GM21360 (cell line): ENCODE results near the gene MYBBP1A.
"Not testable (repeated sequence)": the region's sequence is repeated elsewhere in the genome, so short reads cannot be mapped to it uniquely, and the experiment has no call there.

ENCODE experiments used
- ATAC-seq: cut with Tn5 transposase; IDR thresholded peaks from one replicate; pipeline ENCODE4 v1.9.1; 2021; ENCODE audit warnings: mild to moderate bottlenecking, moderate library complexity; ENCODE audit not compliant: unreplicated experiment

MYBBP1A gene

DNA sequence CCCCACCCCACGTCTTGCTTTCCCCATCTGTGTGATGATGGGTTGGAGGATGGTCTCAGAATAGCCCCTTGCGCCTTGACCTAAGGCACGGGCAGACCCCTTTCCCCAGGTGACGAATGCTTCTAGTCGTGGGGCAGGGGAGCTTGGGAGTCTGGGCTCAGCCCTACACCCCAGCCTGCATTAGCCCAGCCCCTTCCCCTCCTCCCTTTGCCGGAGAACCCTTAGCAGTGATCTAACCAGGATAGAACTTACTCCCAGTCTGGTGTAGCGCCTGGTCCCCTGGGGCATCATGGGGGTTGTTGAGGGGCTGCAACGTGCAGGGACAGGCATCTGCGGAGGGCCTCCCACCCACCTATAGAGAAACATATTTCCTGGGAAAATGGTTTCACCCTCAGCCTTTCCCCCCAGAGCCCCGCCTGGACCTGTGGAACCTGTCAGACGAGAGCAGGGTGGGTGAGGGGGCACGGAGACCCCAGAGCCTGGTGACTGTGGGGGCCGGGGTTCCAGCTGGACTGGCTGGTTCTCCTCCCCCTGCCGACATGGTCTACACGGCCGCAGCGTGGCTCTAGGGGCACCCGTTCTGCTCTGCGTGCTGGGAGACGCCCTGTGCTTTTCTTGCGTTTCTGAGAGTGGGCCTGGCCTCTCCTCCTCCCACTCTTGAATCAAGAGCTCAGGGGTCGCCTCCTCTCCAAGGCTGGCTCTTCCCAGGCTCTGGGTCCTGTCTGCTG, 33.9 kb upstream of the MYBBP1A start:
- ATAC-seq = no peak

DNA sequence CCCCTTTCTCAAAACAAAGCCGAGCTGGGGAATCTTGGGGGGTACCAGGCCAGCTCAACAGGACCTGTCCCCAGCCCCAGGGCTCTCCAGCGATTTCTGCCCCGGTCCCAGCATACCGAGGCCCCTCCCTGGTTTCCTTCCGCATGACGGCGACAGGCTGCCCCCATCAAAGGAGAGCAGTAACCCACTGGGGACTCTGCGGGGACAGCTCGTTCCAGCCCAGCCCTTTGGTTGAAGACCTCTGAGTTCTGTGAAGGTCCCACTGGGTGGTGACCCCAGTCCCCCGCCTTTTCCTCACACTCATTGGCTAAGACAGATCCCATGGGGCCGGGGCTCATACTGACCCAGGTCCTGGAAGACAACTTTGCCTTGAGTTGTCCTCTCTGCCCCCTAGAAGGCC, 33.2 kb upstream of the MYBBP1A start:
- no peak for ATAC-seq

DNA sequence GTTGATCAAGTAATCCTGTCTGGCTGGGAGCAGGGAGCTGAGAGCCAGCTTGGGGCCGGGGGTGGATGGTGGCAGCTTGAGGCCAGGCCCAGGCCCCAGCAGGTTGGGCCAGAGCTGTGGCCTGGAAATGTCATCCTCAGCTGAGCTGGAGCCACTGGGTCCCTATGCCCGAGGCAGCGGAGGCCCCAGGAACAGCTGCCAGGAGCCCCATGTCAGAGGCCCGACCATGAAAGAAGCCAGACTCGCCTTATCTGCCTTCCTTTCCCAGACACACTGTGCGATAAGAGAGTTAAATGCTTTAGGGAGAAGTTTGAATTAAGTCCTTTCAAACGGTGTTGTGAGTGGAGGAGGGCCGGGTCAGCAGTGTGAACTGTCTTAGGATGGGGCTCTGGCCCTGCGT, 32.6 kb upstream of the MYBBP1A start:
- no peak for ATAC-seq

GRCh38 chr17:4587195-4587594, 32.0 kb upstream of the MYBBP1A start:
- ATAC-seq = no peak

DNA sequence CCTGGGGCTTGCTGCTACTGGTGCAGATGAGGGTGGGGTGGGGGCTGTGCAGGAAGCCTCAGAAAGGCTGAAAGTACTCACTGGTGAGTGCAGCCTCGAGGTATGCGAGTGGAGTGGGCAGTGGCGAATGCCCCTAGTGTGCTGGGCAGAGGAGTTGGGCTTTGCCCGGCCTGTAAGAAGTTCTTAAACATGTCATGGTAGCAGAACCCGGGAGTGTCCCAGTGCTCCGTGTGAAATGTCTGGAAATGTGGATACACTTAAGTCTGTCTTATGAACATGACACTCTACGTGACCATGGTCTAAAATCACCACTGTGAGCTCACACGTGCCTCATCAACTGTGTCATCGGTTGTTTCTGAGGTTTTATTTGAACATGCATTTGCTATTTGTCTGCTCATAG, 30.9 kb upstream of the MYBBP1A start:
- no peak for ATAC-seq

- no peak for ATAC-seq
These were observed 30.4 kb upstream of the MYBBP1A start for GRCh38 chr17:4585638-4585994.

DNA sequence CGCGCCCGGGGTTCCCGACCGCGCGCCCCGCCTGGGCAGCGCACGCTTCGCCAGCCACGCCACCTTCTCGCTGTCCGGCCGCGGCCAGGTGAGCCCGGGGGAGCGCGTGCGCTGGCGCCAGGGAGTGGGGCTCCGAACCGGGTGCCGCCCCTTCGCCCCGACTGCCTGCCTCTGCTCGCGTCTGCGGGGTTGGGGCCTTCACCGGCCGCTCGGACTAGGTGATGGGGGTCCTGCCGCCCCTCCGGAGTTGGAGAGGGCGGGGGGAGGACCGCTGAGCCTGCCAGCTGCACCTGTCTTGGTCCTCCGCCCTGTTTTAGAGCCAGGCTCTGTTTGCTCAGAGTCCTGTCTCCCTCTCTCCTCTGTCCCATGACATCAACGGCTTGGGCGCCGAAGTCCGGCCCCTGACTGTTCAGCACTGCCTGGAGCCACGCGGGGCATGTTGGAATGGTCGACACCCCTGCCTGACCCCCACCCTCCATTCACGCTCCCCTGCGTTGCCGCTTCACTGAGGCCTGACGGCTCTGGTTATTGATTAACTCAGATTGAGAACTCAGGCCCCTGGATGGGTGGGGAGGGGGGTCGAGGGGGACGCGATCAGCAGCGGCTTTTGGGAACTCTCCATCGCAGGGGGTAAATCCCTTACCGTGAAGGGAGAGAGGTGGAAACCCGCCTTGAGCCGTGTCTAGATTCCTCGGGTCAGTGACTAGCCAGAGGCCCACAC, 29.9 kb upstream of the MYBBP1A start:
- no peak for ATAC-seq

DNA sequence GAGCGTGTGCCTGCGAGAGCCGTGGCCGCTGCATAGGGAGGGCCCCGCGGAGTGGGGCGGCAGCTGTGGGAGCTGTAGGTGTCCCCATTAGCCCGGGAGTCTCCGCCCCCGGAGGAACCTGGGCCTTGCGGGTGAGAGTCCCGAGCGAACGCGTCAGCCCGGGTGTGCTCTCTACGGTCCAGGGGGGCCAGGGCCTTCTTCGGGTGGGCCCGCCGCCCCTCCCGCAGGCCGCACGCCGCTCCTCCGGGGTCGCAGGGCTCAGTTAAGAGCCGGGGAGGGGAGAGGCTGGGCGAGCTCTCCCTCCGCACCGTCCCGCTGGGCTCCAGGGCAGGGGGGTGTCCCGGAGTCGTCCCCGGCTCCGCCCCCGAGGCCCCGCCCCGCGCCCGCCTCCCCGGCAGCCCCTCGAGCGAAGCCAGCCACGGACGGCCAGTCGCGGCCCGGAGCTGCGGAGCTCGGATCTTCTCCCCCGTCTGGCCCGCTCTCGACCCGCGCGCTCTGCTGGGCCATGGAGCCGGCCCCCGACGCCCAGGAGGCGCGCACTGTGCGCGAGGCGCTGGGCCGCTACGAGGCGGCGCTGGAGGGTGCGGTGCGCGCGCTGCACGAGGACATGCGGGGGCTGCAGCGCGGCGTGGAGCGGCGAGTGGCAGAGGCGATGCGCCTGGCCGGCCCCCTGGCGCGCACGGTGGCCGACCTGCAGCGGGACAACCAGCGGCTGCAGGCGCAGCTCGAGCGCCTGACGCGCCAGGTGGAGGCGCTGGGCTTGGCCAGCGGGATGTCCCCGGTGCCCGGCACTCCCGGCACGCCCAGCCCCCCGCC, 29.1 kb upstream of the MYBBP1A start, which contains the start of gene SMTNL2:
Gene SMTNL2 (plus strand): TSS at position 429 of the 816 bp plus-strand sequence. CDS start 77 bp downstream, at position 506.
- ATAC-seq = no peak

GRCh38 chr17:4583782-4584100, 28.6 kb upstream of the MYBBP1A start:
- no peak for ATAC-seq

- ATAC-seq = no peak
These were observed 28.0 kb upstream of the MYBBP1A start for GRCh38 chr17:4583206-4583605.

GRCh38 chr17:4582691-4583090, 27.5 kb upstream of the MYBBP1A start:
- ATAC-seq = no peak

- no peak for ATAC-seq
These were observed 26.9 kb upstream of the MYBBP1A start for GRCh38 chr17:4582101-4582501.

- ATAC-seq = no peak
These were observed 25.1 kb upstream of the MYBBP1A start for GRCh38 chr17:4580291-4580690.

- ATAC-seq = no peak
These were observed 24.5 kb upstream of the MYBBP1A start for GRCh38 chr17:4579678-4580077.

GRCh38 chr17:4578349-4578748, 23.2 kb upstream of the MYBBP1A start:
- not testable (repeated sequence) for ATAC-seq

- ATAC-seq = no peak
These were observed 22.3 kb upstream of the MYBBP1A start for GRCh38 chr17:4577386-4577993.

GRCh38 chr17:4576729-4577322, 21.6 kb upstream of the MYBBP1A start:
- ATAC-seq = no peak

- ATAC-seq = no peak
These were observed 21.0 kb upstream of the MYBBP1A start for GRCh38 chr17:4576161-4576558.

- ATAC-seq = no peak
These were observed 19.4 kb upstream of the MYBBP1A start for GRCh38 chr17:4574448-4575045.

DNA sequence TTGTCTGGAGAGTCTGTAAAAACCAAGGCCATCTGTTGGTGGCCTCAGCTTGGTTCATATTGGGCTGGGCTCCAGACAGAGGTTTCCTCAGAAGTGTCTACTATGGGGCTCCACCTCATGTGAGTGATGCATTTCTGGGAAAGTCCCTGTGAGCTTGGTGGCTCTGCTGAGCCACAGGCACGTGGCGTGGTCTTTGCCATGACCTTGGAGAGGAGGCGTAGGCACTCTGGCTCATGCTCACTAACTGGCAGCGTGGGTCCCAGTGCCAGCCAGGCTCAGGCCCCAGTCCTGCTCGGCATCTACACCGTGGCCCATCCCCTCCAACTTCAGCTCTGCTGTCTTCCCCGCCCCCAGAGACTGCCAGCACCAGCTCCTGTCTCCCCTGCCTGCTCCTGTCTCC, 18.5 kb upstream of the MYBBP1A start:
- ATAC-seq = no peak

DNA sequence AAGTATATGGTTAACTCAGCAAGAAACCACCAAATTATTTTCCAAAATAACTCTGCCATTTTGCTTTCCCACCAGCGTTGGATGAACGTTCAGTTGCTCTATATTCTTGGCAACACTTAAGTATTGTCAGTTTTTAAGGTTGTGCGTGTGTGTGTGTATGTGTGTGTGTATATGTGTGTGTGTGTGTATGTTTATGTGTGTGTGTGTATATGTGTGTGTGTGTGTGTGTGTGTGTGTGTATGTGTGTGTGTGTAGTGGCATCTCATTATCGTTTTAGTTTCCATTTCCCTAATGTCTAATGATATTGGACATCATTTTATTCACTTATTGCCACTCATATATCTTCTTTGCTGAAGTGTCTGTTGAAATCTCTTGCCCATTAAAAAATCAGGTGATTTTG, 17.9 kb upstream of the MYBBP1A start:
- ATAC-seq = no peak
